Activated T-cell treated with anti-CD3 and anti-CD28 coated beads for 4 hours (primary cell): ENCODE measurements around the gene FGF14.

ENCODE experiments used
- DNase-seq: peaks from one replicate; pipeline ENCODE4 v3.0.0-alpha.2; 2020

Gene FGF14

DNA sequence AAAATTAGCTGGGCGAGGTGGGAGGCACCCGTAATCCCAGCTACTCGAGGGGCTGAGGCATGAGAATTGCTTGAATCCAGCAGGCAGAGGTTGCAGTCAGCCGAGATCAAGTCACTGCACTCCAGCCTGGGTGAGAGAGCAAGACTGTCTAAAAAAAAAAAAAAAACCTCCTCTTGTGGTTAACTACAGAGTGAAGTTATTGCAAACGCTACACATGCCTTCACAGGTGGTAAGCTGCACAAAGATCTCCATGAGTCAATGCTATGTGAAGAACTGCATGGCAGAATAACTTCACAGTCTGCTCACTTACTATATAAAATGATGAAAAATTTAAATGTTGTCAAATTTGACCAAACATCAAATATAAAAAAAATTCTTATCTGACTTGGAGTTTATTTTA lies 436.8 kb downstream of the FGF14 start:
- no peak for DNase-seq

DNA sequence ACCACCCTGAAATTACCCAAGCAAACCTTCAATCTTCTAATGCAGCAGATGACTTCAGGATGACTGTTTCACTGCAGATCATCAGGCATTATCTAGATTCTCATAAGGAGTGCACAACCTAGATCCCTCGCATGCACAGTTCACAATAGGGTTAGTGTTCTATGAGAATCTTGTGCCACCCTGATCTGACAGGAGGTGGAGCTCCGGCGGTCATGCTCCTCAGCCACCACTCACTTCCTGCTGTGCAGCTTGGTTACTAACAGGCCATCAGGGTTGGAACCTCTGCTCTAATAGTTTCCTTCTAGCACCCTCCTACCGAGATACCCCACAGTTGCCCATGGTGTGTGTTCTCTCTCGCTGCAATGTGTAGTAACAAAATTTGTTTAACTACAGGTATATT lies 442.8 kb downstream of the FGF14 start:
- DNase-seq = no peak

DNA sequence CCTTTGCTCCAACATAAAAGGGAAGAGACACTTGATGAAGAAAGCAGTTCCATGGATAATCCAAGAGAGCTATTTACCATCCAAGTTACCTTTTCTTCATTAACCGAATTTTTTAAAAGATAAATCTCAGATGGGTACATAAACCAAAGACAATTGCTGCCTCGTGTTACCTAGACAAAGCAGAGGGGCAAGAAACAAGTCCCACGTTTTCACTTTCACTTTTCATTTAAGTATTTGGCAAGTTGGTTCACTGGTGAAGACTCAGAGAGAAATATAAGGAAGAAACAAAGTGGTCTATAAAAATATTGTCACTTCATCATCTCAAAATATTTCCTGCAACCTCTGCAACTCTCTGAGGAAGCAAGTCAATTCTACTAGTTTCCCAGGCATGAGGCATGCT lies 446.1 kb downstream of the FGF14 start:
- no peak for DNase-seq

DNA sequence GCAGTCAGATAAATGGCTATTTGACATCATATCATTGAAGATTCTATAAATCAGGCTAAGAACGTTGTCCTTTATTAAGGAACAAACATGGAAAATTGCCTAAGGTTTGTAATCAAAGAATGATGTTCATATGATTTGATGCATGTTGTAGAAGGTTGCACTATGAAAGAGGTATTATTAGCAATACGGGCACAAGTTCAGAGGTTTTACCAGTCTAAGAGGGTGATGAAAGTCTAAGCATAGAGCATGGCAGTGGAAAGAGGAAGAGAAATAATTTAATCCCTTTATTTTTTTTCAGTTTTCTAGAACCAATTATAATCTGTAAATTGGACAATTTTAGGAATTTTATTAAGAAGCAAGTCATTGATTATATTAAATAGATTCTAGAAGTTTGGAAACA lies 450.7 kb downstream of the FGF14 start:
- no peak for DNase-seq

DNA sequence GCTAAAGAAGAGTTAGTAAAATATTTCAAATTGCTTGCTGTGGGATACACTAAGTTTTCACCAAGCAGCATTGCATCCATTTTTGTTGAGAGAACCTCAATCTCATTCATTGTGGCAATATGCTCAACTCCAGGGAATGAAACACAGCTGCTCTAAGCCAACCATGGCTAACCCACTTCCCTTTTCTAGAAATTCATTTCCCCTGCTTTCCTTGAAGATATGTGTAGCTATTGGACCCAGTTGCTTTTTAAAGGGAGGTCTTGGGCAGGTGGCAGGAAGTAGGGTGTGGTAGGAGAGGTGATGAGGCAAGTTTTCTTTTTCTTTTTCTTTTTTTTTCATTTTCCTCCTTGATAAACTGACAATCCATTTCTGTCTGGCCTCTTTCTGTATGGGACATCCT lies 452.2 kb downstream of the FGF14 start:
- DNase-seq = no peak

DNA sequence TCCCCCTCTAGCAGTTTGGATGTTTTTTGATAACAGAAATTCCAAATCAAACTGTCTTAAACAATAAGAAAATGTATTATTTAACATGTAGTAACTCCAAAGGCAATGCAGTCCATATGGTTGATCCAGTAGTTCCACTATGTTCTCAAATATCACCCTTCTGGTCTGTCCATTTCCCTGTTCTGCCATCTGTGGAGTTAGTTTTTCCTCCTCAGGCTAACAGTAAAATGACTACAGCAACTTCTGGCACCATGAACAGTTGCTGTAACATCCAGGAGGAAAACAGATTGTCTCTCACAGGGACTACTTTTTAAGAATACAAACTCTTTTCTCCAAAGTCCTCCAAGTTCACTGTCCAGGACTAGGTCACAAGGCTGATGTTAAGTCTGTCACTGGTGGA lies 455.4 kb downstream of the FGF14 start:
- DNase-seq = no peak

DNA sequence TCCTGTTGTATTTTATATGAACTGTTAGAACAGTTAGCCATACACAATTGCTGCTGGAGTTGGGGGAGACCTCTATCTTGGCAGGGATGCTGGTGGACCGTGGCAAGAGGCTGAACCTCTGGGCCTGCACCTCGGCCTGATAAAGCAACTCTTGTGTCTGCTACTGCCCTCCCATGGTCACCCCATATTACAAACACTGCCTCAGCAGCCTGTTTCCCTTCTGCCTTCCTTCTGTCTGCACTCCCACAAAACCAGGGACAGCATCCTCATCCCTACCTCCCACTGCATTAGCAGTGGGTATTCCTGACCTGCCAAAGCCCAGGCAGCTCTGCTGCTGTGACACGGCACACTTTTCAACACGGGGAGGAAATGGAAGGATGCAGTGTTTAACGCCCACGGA lies 456.4 kb downstream of the FGF14 start:
- DNase-seq = no peak

DNA sequence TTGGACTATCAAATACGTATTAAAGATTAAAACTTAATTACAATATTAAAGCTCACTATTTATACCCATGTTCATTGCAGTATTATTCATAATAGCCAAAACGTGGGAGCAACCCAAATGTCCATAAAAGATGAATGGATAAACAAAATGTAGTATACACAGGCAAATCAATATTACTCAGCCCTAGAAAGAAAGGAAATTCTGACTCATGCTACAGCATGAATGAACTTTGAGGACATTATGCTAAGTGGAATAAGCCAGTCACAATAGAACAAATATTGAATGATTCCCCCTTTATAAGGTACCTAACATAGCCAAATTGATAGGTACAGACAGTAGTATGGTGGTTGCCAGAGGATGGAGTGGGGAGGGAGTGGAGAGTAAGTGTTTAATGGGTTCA lies 457.3 kb downstream of the FGF14 start:
- no peak for DNase-seq

DNA sequence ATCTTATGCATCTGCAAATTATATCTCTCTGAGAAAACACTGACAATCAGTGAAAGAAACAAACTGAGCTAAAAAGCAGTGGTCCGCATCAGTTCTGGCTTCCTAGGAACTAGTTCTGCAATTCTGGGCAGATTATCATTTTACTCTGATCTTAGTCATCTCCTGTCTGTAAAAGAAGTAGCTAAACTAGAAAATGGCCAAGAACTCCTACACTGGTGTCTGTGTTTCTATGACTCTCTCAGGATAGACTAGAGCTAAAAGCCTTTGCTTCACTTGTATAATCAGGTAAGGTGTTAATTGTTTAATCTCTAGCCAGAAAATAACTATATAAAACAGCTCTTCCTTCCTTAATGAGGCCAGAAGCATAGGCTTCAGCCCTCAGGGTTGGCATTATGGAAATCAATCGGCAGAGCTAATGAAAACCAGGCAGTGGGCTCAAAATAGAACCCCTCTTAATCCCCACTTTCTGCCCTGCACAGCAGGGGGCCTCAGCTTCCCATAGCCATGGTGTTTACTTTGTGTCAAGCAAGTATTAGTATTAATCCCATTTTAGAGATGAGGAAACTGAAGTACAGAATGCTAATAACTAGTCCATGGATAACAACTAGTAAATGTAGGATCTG lies 459.2 kb downstream of the FGF14 start:
- no peak for DNase-seq

DNA sequence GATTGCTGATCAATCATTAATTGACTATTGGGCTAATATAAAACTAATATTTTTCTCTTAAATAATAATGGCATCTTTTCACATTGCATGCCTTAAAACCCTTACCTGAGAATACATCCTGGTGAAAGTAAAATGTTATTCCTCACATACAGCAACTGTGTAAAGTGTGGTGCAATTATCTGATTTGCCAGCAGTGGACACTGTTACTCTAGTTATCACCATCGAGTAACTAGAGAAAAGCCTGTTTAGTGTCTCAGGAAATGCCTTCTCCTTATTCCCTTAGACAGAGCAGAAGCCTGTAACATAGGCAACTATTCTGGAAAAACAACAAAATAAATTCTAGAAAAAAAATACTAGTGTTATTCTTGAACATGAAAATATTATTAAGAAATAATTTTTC lies 459.8 kb downstream of the FGF14 start:
- no peak for DNase-seq

DNA sequence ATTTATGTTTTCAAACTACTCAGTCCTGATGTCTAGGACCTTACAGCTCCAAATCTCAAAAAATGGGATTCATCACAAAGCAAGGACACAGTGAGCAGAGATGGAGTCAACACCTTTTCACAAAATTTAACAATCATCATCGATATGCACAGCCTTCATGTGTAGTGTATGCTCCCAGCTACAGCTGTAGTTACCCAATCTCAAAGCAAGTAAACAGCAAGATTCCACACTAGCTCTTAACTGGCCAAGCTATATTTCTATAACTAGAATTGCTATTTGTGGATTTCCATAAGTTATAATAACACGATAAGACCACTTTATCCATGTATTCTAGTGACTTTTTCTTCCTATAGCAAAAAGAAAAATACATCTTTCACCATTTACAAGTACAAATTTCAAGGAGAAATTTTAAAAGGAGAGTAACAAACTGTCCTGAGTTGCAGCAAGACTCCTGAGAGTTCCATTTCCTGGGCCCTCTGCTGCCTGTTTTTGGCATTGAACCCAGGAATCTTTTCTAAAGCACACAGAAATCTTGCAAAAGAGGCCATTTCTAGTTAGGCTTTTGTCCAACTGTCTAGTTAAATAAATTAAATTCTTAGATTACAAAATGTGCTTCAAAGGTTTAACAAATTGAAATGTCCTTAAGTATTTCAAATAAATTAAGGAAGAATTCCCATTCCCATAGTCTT lies 460.6 kb downstream of the FGF14 start:
- no peak for DNase-seq

DNA sequence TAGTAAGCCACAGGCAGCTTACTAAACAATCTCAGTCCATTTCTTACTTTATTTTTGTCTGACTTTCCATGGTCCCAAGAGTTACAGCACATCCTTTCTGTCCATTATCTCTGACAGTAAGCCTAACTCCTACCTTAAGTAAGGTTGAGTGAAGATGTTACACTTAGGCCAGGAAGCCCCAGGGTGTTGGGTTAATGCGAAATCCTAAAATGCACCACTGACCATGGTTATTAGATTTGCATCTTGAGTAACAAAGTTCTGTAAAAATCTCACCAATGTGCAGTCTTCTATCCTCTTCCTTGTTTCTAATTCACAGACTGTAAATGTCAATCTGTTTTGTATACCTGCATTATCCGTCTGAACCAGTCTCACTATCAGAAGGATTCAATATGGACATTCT lies 462.5 kb downstream of the FGF14 start:
- DNase-seq = no peak

DNA sequence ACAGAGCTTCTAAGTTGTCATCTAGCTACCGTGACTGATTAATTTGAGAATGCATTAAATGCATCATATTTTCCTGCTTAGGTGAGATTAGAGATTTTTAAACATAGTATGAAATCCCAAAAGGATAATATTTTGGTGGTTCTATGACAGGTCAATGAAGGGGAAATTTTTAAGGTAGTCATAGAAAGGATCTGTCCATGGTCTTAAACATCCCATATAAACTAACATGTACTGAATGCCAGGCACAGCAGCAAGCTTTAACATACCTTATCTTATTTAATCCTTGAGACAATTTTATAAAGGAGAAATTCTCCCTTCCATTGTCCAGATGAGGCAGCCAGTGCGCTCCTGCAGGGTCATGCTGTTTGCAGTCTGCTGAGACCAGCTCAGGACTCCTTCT lies 466.0 kb downstream of the FGF14 start:
- no peak for DNase-seq

DNA sequence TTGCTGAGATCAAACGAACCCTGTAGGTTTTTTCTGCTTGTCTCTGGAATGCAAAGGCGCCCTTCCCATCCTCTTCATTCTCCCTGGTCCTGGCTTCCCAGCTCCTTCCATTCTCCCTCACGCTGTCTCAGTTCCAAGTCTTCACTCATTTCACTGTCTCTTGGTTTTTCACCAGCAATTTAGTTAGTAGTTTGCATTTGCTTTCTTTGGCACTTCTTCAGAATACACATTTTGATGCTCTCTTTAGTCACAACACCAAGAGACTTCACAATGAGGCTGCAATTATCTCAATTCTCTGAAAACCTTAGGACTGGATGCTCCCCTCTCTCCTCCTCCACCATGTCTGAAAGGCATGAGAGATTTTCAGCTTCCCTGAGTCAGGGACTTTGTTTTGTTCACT lies 470.7 kb downstream of the FGF14 start:
- DNase-seq = no peak

DNA sequence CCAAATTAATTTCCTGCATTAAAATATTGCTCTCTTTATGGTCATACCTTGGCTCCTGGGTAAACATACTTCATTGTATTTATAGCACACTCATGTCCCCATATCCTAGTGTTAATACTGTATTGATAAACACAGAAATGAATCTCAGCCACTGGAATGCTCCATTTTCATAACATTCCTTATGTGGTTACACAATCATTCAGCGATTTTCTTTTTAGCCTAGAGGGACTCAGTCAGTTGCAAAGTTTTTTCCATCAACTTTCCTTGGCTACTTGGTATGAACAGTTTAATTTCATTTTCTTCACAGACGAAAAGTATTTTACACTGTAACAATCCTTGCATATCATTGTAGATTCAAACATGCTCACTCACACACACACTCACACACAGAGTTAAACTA lies 471.5 kb downstream of the FGF14 start:
- no peak for DNase-seq

DNA sequence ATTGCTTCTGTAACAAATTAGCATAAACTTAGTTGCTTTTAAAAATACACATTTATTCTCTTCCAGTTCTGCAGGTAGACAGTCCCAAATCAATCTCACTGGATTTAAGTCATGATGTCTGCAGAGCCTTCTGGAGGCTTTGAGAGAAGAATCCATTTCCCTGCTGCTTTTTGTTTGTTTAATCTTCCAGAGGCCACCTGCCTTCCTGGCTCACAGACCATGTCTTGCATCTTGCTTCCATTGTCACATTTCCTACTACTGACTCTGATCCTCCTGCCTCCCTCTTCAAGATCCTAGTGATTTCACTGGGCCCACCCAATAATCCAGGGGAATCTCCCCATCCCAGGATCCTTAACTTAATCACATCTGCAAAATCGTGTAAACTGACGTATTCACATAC lies 476.1 kb downstream of the FGF14 start:
- DNase-seq = no peak

DNA sequence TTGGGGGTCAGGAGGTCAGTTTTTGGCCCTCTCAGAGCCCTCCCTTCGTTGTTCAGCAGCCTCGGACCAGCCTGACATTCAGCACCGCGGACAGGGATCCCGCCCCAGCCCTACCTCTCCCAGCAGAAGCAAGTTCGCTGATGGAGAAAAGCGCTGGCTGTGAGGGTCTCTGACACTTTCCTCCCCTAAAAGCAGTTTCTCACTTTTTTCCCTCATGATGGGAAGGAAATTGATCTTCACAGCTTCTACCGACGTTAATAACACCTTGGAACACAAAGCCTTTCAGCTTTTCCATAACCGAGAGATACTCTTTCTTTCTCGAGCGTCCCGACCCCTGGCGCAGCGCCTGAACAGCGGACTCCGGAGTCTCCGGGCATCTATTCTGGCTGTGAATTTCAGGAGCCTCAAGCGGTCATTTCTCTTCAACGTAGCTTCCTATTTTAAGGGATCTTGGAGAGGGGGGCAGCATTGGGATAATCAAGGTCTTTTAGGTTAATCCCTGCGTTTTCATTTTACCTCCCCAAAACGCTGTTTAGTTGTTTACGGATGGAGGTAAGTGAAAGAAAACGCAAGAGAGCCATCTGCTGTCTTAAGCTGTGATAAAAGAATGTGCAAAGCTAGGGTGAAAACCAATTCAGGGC lies 482.2 kb downstream of the FGF14 start:
- no peak for DNase-seq

DNA sequence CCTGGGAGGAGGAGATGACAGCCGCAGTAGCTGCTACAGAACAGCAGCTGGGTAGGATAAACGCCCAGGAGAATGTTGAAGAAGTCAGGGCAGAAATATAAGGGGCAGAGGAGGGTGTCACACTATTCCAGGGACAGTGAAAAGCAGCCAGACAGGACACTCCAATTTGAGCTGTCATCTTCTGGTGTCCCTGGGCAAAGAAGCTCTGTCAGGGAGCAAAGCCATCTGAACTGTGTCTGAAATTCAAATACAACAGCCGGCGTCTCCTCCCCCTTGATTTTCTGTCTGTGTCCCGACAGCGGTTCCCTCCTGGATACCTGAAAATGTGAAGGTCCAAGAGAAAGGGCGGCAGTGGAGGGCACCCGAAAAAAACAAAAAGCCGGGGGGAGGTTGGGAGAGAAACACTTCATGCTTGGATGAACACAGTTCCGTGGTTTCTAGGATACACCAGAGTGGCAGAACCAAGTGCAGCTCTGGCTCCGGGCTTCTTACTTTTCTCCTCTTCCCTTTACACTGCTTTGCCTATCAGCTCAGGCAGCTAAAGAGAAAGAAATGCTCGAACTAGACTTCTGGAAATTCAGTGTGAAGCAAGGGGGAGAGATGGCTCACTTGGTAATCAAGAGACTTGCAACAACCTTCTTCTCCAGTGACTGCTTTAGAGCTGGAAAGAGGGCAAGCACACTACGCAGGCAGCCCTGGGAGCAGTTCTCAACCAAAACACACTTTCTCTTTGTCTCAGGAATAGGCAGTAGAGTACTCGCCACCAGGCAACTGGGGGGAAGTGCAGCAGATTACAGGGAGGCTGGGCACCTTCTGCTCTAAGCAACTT lies 483.8 kb downstream of the FGF14 start:
- DNase-seq = no peak

DNA sequence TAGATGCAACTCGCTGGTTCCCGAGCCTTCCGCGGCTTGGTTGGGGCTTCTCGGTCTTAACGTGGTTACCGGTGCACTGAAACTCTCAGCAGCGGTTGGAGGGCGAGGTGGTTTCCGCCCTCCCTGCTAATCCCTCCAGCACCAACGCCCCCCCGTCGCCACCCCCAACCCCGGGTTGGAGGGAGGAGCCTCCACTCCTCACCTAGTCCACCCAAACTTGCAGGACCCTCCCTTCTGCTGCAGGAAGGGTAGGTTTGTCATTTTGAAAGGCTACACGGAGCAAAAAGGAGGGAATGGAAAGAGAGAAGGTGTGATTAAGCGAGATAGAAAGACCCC lies 484.4 kb downstream of the FGF14 start:
- DNase-seq = no peak

DNA sequence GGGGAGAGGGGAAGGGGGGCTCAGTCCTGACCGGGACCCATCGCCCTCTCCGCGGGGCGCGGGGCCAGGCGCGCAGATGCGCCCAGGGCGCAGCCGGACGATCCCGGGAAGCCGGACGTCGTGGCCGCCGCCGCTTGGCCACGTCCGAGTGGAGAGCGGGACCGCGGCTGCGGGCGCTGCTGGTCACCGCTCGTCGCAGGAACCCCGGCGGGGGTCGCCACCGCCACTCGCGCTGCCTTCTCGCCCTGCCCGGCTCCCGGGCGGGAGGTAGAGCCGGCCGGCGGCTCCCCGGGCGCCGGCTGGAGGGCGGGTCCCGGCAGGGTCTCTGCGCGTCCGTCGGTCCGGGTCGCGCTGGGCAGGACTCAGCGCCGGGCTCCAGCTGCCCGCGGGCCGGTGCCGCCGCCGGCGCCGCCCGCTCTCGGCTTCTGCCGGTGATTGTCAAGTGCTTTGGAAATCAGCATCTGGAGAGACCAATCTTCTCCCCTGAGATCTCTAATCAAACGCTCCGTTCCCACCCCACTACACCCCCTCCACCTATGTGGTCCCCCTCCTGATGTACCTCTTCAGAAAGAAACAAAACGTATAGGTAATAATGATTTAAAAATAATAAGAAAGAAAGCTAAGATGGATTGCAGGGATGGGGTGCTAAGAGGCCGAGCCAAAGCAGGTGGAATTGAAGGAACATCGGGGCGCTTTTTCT lies 484.9 kb downstream of the FGF14 start:
- DNase-seq = no peak

DNA sequence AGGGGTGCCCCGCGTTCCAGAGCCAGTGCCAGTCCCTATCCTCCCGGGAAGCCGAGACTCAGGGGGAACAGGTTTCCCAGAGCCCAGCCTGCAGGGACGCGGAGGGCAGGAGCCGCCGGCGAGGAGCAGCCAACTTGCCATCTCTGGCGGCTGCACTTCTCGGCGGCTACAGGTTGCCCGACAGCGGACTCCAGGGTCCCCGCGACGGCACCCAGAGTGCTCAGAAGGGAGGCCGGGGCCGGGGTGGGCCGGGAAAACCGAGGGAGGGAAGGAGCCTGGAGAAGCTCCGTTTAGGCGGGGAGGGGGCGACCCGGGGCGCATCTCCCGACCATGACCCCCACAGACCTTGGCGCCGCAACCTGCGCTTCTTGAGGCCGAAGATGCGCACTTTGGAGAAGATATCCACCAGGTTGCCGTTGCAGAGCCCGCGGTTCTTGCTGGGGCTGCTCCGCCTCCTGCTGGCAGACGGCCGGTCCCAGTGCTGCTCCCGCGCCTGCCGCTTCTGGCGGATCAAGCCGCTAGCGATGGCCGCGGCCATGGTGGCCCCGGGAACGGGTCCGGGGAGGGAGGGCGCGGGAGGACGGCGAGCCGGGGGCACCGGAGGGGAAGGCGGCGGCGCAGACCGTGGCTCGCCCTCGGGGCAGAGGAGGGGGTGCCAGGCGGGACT lies 485.6 kb downstream of the FGF14 start:
- DNase-seq = no peak

DNA sequence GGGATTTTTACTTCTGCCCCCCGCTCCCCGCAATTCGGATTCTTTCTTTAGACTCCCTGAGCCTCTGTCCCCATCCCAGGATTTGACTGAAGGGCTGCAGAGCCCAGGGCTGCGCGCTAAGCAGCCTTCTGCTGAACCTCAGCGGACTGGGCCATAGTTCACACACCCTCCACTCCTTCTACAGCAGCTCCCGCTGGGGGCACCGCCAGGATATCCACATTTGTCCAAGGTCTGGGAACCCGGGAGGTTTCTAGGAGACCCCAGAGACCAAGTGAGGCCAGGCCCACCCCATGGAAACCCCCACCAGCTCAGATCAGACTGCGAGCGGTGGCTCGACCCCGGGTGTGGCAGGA lies 486.1 kb downstream of the FGF14 start:
- no peak for DNase-seq

DNA sequence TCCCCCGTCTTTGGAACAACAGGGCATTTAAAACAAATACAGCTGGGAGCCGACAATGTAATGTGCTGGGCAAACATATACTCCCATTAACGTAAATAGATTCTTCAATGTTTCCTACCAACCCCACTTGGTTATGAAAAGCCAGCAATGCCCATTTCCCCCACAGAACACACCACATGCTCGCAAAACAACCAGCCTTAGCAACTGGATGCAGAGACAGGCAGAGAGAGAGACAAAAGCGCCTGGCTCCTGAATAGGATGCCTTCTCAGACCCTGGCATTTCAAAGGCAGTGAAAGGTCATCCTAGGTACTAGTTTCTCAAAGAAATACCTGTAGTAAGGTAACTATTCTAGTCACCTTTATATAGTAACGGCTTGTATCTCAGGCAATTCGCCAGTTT lies 486.5 kb downstream of the FGF14 start:
- no peak for DNase-seq
